ENCODE results near the gene PSEN1. TPM values are rescaled to one million over a fixed set of nuclear protein-coding genes. Genes with fewer than 3 reads are reported as not detected.
"Not testable (repeated sequence)": the region's sequence is repeated elsewhere in the genome, so short reads cannot be mapped to it uniquely, and the experiment has no call there.

The PSEN1 gene
- total RNA-seq, 1 experiment from 2014 or later, result 41.4 TPM

DNA sequence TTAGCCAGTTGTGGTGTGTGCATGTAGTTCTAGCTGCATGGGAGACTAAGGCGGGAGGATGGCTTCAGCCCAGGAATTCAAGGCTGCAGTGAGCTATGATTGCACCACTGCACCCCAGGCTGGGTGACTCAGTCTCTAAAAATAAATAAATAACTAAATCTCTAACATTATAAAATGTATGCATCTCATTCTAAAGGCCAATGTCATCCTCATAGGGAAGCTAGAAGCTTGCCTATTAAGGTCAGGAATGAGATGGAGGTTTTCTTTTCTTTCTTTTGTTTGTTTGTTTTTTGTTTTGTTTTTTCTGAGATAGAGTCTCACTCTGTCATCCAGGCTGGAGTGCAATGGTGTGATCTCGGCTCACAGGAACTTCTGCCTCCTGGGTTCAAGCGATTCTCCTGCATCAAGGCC lies 52.2 kb downstream of the PSEN1 start:
- no peak overlapping the region for H2AFZ ChIP-seq (ENCODE audit: low read length)
- H3K79me2 ChIP-seq (ENCODE audit: low read length), result no peaks in the 10 kb centered on the region
- ChIA-PET CTCF (interaction anchor here (0.8 to 1.1 kb wide), 3 partner anchors 16 to 94 kb away, joined by 3 to 7 read pairs (median 3); no protein-coding TSS in a partner anchor), POLR2A (ENCODE audit: unreplicated experiment) (interaction anchor here (0.7 kb wide), 2 partner anchors 22 to 78 kb away, joined by 3 to 5 read pairs; no protein-coding TSS in a partner anchor)
- DNase-seq, result peak; percentile 74
- no peaks in the 10 kb centered on the region for H3K27me3 ChIP-seq (ENCODE audit: low read length)
- peaks cover 12% of the 10 kb centered on the region for H3K4me1 ChIP-seq (ENCODE audit: insufficient read depth, low read length)
- peaks cover 12% of the 10 kb centered on the region; the same call in 1 of the 2 replicates for H3K36me3 ChIP-seq (ENCODE audit: low read depth, low read length)
- TF ChIP-seq, protein P1, sequence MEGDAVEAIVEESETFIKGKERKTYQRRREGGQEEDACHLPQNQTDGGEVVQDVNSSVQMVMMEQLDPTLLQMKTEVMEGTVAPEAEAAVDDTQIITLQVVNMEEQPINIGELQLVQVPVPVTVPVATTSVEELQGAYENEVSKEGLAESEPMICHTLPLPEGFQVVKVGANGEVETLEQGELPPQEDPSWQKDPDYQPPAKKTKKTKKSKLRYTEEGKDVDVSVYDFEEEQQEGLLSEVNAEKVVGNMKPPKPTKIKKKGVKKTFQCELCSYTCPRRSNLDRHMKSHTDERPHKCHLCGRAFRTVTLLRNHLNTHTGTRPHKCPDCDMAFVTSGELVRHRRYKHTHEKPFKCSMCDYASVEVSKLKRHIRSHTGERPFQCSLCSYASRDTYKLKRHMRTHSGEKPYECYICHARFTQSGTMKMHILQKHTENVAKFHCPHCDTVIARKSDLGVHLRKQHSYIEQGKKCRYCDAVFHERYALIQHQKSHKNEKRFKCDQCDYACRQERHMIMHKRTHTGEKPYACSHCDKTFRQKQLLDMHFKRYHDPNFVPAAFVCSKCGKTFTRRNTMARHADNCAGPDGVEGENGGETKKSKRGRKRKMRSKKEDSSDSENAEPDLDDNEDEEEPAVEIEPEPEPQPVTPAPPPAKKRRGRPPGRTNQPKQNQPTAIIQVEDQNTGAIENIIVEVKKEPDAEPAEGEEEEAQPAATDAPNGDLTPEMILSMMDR (conservative IDR thresholded peaks at IDR 0.05; ENCODE audit: low read depth, low read length), result no peak
- no peak for TF ChIP-seq EZH2 (IDR thresholded peaks at IDR 0.05; ENCODE audit: low read length, unreplicated experiment)
- TF ChIP-seq EZH2phosphoT487 (IDR thresholded peaks at IDR 0.05; ENCODE audit: borderline replicate concordance, low read length), result no peak
- H3K4me2 ChIP-seq (ENCODE audit: low read length), result no peak overlapping the region
- no peak overlapping the region for H3K27ac ChIP-seq (ENCODE audit: low read length)
- no peaks in the 10 kb centered on the region for H4K20me1 ChIP-seq (ENCODE audit: low read length)
- ATAC-seq, result peak; percentile 99
- intact Hi-C loops (cut with micrococcal nuclease), result no loop called here
- no peaks in the 10 kb centered on the region for H3K9me2 ChIP-seq (replicated peaks; ENCODE audit: low read length)
- BruUV-seq (replicated peaks), result no TSS peak
- no peaks in the 10 kb centered on the region for H3K9me3 ChIP-seq (ENCODE audit: low read length)
- no peak overlapping the region for H3K4me3 ChIP-seq (ENCODE audit: low read length)
- H3K9ac ChIP-seq (ENCODE audit: low read length), result no peak overlapping the region
- no peaks in the 10 kb centered on the region for H3F3A ChIP-seq (ENCODE audit: low read length, unreplicated experiment)

DNA sequence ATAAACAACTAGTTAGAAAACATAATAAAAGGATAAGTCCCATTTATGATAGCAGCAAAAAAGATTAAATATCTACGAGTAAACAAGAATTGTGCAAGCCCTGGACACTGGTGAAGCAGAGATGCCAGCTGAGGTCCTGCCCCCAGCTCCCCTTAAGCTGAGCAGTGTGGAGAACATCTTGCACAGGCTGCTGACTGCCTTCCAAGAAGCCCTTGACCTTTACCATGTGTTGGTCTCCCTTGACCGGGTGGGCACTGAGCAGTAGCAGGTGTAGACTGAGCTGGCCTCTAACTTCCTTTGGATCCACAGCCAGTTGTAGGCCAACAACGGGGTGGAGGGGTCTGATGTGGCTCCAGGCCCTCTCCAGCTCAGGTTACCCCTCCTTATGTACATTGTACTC lies 53.3 kb downstream of the PSEN1 start:
- intact Hi-C loops (cut with micrococcal nuclease), result no loop called here
- H3K27me3 ChIP-seq (ENCODE audit: low read length), result no peaks in the 10 kb centered on the region
- H3K27ac ChIP-seq (ENCODE audit: low read length), result no peak overlapping the region
- DNase-seq, result no peak
- no peaks in the 10 kb centered on the region for H4K20me1 ChIP-seq (ENCODE audit: low read length)
- TF ChIP-seq EZH2 (IDR thresholded peaks at IDR 0.05; ENCODE audit: low read length, unreplicated experiment) (no peak), EZH2phosphoT487 (IDR thresholded peaks at IDR 0.05; ENCODE audit: borderline replicate concordance, low read length) (no peak)
- TF ChIP-seq, protein P1 (conservative IDR thresholded peaks at IDR 0.05; ENCODE audit: low read depth, low read length), result no peak
- no peaks in the 10 kb centered on the region for H3K9me3 ChIP-seq (ENCODE audit: low read length)
- no peaks in the 10 kb centered on the region for H3F3A ChIP-seq (ENCODE audit: low read length, unreplicated experiment)
- H3K4me2 ChIP-seq (ENCODE audit: low read length), result no peak overlapping the region
- no peaks in the 10 kb centered on the region for H3K9me2 ChIP-seq (replicated peaks; ENCODE audit: low read length)
- no TSS peak for BruUV-seq (replicated peaks)
- no peak overlapping the region for H2AFZ ChIP-seq (ENCODE audit: low read length)
- ChIA-PET POLR2A (ENCODE audit: unreplicated experiment) (no interaction called here), CTCF (no interaction called here)
- H3K4me1 ChIP-seq (ENCODE audit: insufficient read depth, low read length), result peaks cover 12% of the 10 kb centered on the region
- peaks cover 20% of the 10 kb centered on the region; the same call in 1 of the 2 replicates for H3K36me3 ChIP-seq (ENCODE audit: low read depth, low read length)
- H3K4me3 ChIP-seq (ENCODE audit: low read length), result no peak overlapping the region
- H3K79me2 ChIP-seq (ENCODE audit: low read length), result no peaks in the 10 kb centered on the region
- no peak for ATAC-seq
- H3K9ac ChIP-seq (ENCODE audit: low read length), result no peak overlapping the region

DNA sequence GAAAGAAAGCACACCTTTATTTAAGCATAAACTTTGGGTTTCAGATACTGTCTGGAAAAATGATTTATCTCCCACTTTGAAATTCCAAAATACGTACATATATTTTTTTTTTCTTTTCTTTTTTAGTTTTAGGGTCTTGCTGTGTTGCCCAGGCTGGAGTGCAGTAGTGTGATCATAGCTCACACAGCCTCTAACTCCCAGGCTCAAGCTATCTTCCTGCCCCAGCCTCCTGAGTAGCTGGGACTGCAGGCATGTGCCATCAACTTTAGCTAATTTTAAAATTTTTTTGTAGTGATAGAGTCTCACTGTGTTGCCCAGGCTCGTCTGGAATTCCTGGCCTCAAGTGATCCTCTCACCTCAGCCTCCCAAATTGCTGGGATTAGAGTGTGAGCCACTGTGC lies 55.1 kb downstream of the PSEN1 start:
- ChIA-PET CTCF (no interaction called here), POLR2A (ENCODE audit: unreplicated experiment) (interaction anchor here (0.6 kb wide), 1 partner anchor 45 kb away, joined by 4 read pairs; no protein-coding TSS in a partner anchor)
- Histone ChIP-seq H3K4me2 (ENCODE audit: low read length) (no peak overlapping the region), H3K79me2 (ENCODE audit: low read length) (no peaks in the 10 kb centered on the region), H4K20me1 (ENCODE audit: low read length) (no peaks in the 10 kb centered on the region), H3K4me1 (ENCODE audit: insufficient read depth, low read length) (peaks cover 12% of the 10 kb centered on the region), H3K9me3 (ENCODE audit: low read length) (no peaks in the 10 kb centered on the region), H3K9ac (ENCODE audit: low read length) (no peak overlapping the region), H3K27ac (ENCODE audit: low read length) (no peak overlapping the region), H3K4me3 (ENCODE audit: low read length) (no peak overlapping the region), H2AFZ (ENCODE audit: low read length) (no peak overlapping the region), H3K36me3 (ENCODE audit: low read depth, low read length) (peaks cover 26% of the 10 kb centered on the region), H3K27me3 (ENCODE audit: low read length) (no peaks in the 10 kb centered on the region), H3F3A (ENCODE audit: low read length, unreplicated experiment) (no peaks in the 10 kb centered on the region), H3K9me2 (replicated peaks; ENCODE audit: low read length) (no peaks in the 10 kb centered on the region)
- DNase-seq (no peak), ATAC-seq (no peak)
- BruUV-seq (replicated peaks), result no TSS peak
- intact Hi-C loops (cut with micrococcal nuclease), result no loop called here
- TF ChIP-seq, protein P1 (conservative IDR thresholded peaks at IDR 0.05; ENCODE audit: low read depth, low read length), result no peak
- no peak for TF ChIP-seq EZH2 (IDR thresholded peaks at IDR 0.05; ENCODE audit: low read length, unreplicated experiment)
- TF ChIP-seq EZH2phosphoT487 (IDR thresholded peaks at IDR 0.05; ENCODE audit: borderline replicate concordance, low read length), result no peak

DNA sequence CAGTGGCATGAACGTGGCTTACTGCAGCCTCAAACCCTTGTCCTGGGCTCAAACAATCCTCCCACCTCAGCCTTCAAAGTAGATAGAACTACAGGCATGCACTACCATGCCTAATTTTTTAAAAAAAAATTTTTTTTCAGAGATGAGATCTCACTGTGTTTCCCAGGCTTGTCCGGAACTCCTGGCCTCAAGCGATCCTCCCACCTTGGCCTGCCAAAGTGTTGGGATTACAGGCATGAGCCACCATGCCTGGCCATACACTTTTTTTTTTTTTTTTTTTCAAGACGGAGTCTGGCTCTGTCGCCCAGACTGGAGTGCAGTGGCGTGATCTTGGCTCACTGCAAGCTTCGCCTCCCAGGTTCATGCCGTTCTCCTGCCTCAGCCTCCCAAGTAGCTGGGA lies 58.0 kb downstream of the PSEN1 start:
- DNase-seq; H3K9me2 ChIP-seq (replicated peaks; ENCODE audit: low read length); POLR2A ChIA-PET (ENCODE audit: unreplicated experiment); H3K4me1 ChIP-seq (ENCODE audit: insufficient read depth, low read length); H3F3A ChIP-seq (ENCODE audit: low read length, unreplicated experiment); H3K9ac ChIP-seq (ENCODE audit: low read length); CTCF ChIA-PET; BruUV-seq (replicated peaks); H3K9me3 ChIP-seq (ENCODE audit: low read length); intact Hi-C loops (cut with micrococcal nuclease); H3K79me2 ChIP-seq (ENCODE audit: low read length); H3K4me3 ChIP-seq (ENCODE audit: low read length); H2AFZ ChIP-seq (ENCODE audit: low read length); H4K20me1 ChIP-seq (ENCODE audit: low read length); ATAC-seq; H3K27ac ChIP-seq (ENCODE audit: low read length); H3K4me2 ChIP-seq (ENCODE audit: low read length); H3K27me3 ChIP-seq (ENCODE audit: low read length): not testable (repeated sequence)
- H3K36me3 ChIP-seq (ENCODE audit: low read depth, low read length), result peaks cover 29% of the 10 kb centered on the region

Data from PC-3 (cell line).